Pancreas (tissue), 10 donors: Measurements from ENCODE around the gene MBL2. TPM values are rescaled to one million over a fixed set of nuclear protein-coding genes. Genes with fewer than 3 reads are reported as not detected.

Experiments used
- ATAC-seq, 4 donors: fragments of 200-7000 bp; cut with Tn5 transposase; one replicate each; pipeline versions ENCODE4 v1.8.0 to v1.9.1; 2020; ENCODE audit warnings: mild to moderate bottlenecking in 4 of 4, moderate library complexity in 4 of 4
- DNase-seq, 6 donors: peaks; one replicate each; pipeline ENCODE4 v3.0.0-alpha.2; 2020
- FAIRE-seq: peaks from 2 replicates; lab custom pipeline; 2012; peaks lifted over from hg19 to GRCh38; lab: Jason Lieb, UNC
- H3K27ac ChIP-seq, 4 donors: fragments of 200-600 bp; sonication (generic); 1 replicate in 3 of 4; 2 replicates in 1 of 4; pipeline versions ENCODE4 v1.5.0 to v1.8.0; 2020
- H3K27me3 ChIP-seq, 4 donors: fragments of 200-600 bp; one replicate each; pipeline ENCODE4 v1.8.0; 2021
- H3K36me3 ChIP-seq, 3 donors: fragments of 200-600 bp; sonication (generic) in 1 of 3; one replicate each; pipeline versions ENCODE4 v1.5.0 to v1.8.0; 2020 to 2021
- H3K4me1 ChIP-seq, 3 donors: fragments of 200-600 bp; one replicate each; pipeline ENCODE4 v1.8.0; 2021
- H3K4me3 ChIP-seq, 4 donors: fragments of 200-600 bp; sonication (generic) in 2 of 4; one replicate each; pipeline versions ENCODE4 v1.5.0 to v1.8.0; 2020 to 2021
- H3K9me3 ChIP-seq, 4 donors: fragments of 200-600 bp; one replicate each; pipeline ENCODE4 v1.8.0; 2021
- WGBS, 2 donors: extraction: QIAGEN DNeasy Blood & Tissue Kit; methylation state at CpG; one replicate each; pipeline ENCODE4 v1.1.7; 2013; 5-methylcytosine and 5-hydroxymethylcytosine counted together
- intact Hi-C, 3 donors: fragments of 100-400 bp; cut with DNase I; formaldehyde crosslinking; loops; one replicate each; pipeline versions ENCODE4 v1.11.1 to v1.14.2; 2022
- polyA plus RNA-seq, 2 donors: library from polyadenylated mRNA; stranded (reverse); fragments of 200-250 nt; gene quantifications; one replicate each; pipeline ENCODE4 v1.2.3, GENCODE V29; 2013
- total RNA-seq, 6 donors: library from RNA; stranded (reverse); fragmentation: NEBNext Ultra II Directional in 4 of 6; extraction: Animal tissue kit (Norgen Biotek cat#: 25700) in 4 of 6; gene quantifications; one replicate each; pipeline versions ENCODE4 v1.2.1 to v1.2.4, GENCODE V29; 2021 to 2023
- TF ChIP-seq, protein P1 (sequence below), 4 donors: fragments of 200-600 bp; sonication (generic) in 3 of 4; IDR thresholded peaks; one replicate each; pipeline versions ENCODE4 v1.5.0 to v1.8.0; 2021; ENCODE audit warnings: antibody characterized with exemption in 4 of 4
- donor health status: healthy with polysubstance abuse.
- donor health status: DM: no; HTN: no; CAD: no; lungs with moderate emphysema.
- donor health status: DM: no; HTN: no; CAD: no.
- donor health status: control.
- donor health status: control.
- donor health status: Bipolar disorder and iron deficiency.
- donor health status: DM: yes; HTN: yes; CAD: no.
- donor health status: DM: no; HTN: no; CAD: no.
- donor health status: DM: no; HTN: no; CAD: no.
- donor health status: DM: yes; HTN: yes; CAD: no.

The MBL2 gene
- total and polyA plus RNA-seq, 8 donors, result 0.09 TPM; not detected in 7

DNA sequence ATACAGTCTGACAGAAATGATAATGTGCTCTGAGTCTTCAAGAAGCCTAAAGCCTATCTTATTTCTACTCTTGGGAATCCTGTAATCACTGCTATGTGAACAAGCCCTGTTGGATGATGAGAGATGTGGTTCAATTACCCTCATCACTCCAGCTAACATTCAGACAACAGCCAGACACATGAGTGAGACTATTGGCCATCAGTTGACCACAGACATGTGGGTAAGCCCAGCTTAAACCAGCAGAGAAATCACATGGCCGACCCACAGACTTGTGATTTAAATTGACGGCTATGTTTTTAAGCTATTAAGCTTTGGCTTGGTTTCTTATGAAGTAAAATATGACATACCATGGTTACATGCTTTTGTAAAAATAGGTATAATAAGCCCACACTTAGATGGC lies 2.6 kb downstream of the MBL2 start:
- Histone ChIP-seq H3K27me3 (no peaks in the 10 kb centered on the region), H3K36me3 (no peaks in the 10 kb centered on the region), H3K4me1 (no peaks in the 10 kb centered on the region), H3K9me3 (no peaks in the 10 kb centered on the region), H3K4me3 (no peak overlapping the region), H3K27ac (no peak overlapping the region)
- DNase-seq (no peak), FAIRE-seq (no peak), ATAC-seq (no peak)
- TF ChIP-seq, protein P1, sequence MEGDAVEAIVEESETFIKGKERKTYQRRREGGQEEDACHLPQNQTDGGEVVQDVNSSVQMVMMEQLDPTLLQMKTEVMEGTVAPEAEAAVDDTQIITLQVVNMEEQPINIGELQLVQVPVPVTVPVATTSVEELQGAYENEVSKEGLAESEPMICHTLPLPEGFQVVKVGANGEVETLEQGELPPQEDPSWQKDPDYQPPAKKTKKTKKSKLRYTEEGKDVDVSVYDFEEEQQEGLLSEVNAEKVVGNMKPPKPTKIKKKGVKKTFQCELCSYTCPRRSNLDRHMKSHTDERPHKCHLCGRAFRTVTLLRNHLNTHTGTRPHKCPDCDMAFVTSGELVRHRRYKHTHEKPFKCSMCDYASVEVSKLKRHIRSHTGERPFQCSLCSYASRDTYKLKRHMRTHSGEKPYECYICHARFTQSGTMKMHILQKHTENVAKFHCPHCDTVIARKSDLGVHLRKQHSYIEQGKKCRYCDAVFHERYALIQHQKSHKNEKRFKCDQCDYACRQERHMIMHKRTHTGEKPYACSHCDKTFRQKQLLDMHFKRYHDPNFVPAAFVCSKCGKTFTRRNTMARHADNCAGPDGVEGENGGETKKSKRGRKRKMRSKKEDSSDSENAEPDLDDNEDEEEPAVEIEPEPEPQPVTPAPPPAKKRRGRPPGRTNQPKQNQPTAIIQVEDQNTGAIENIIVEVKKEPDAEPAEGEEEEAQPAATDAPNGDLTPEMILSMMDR (IDR thresholded peaks at IDR 0.05), result no peak
- WGBS, 2 donors, result 84 to 88% methylated on average over 2 of the region's 2 CpGs
- intact Hi-C loops, result no loop called here

DNA sequence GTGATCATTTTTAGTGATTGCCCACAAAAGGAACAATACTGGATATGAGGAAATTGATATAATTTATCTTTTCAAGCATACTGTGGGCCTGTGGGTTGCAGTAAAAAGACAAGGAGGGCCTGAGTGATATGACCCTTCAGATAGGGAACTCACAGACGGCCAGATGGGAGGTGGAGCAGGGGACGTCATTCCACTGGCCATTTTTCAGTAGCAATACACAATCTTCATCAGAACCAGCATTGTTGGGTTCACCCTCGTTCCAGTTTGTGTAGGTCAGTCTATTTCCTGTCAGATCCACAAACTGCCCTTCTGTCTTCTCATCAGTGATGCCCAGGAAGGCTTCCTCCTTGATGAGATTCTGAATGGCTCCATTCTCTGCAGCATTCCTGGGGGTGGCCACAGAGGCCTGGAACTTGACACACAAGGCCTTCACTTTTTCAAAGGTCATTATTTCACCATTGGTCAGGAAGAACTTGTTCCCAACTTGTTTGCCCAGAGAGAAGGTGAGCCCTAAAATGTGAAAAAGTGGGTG lies 4.5 kb downstream of the MBL2 start:
- Histone ChIP-seq H3K9me3 (no peaks in the 10 kb centered on the region), H3K4me1 (no peaks in the 10 kb centered on the region), H3K36me3 (no peaks in the 10 kb centered on the region), H3K27me3 (no peaks in the 10 kb centered on the region), H3K4me3 (no peak overlapping the region), H3K27ac (no peak overlapping the region)
- intact Hi-C loops, result no loop called here
- ATAC-seq (no peak), DNase-seq (no peak), FAIRE-seq (no peak)
- 58 to 74% methylated on average over 3 of the region's 3 CpGs for WGBS, 2 donors
- TF ChIP-seq, protein P1 (IDR thresholded peaks at IDR 0.05), result no peak

DNA sequence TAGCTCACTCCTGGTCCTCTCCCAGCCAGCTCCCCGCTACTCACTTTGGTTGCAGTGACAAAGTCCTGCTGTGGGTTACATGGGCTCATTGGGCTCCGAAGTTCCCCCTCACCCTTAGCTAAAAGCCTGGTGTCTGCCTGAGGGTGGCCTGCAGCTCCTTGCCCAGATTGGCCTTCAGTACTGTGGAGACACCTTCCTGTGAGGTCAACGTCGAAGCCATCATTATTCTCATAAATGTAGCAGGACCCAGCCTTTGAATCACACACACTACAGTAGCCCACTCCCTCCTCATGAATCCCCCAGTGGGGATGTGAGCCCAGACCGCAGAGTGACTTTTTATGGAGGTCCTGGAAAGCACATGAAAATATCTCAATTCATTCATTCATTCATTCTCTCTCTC lies 10.5 kb downstream of the MBL2 start:
- Histone ChIP-seq H3K27me3 (no peaks in the 10 kb centered on the region), H3K27ac (no peak overlapping the region), H3K9me3 (no peaks in the 10 kb centered on the region), H3K36me3 (no peaks in the 10 kb centered on the region), H3K4me1 (no peaks in the 10 kb centered on the region), H3K4me3 (no peak overlapping the region)
- 82 to 87% methylated on average over 5 of the region's 5 CpGs for WGBS, 2 donors
- DNase-seq (no peak), FAIRE-seq (no peak), ATAC-seq (no peak)
- intact Hi-C loops, result no loop called here
- TF ChIP-seq, protein P1 (IDR thresholded peaks at IDR 0.05), result no peak

DNA sequence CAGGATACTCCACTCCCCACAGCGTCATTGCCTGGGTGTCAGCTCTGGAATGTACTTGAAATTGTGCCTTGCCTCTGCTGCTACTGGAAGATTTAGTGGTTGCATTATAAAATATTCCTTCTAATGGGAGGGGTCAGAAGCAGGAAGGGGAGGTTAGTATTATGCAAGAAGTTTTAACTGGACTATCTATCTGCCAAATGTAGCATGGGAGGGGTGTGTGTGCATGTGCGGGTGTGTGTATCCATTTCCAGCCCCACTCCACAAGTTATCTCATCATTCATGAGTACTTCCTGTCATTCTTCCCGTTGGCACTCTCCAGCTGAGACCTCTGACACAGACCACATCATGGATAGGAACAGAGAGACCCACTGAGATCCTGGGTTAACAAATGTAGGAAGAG lies 13.4 kb downstream of the MBL2 start:
- no peaks in the 10 kb centered on the region for H3K27me3 ChIP-seq
- 44 to 50% methylated on average over 3 of the region's 3 CpGs for WGBS, 2 donors
- intact Hi-C loops, result no loop called here
- no peaks in the 10 kb centered on the region for H3K36me3 ChIP-seq
- DNase-seq (no peak), ATAC-seq (no peak), FAIRE-seq (no peak)
- H3K4me3 ChIP-seq, result no peak overlapping the region
- H3K9me3 ChIP-seq, result no peaks in the 10 kb centered on the region
- TF ChIP-seq, protein P1 (IDR thresholded peaks at IDR 0.05), result no peak
- H3K27ac ChIP-seq, result no peak overlapping the region
- no peaks in the 10 kb centered on the region for H3K4me1 ChIP-seq

DNA sequence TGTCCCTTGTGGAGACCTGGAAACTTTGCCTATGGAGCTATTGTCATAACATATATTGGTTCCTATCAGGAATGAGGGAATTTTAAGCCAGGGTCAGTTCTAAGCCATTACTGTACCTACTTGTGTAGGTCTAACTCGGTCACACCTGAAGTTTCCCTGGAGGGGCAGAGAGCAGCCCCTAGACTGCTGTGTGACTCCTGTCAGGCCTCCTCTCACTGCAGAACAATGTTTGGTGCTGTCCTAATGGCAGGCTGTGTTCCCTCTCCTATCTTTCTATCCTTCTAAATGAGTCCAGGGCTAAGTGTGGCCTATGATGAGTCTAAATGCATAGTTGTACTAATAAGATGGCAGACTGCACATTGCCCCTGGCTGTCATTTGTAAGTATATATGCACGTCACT lies 14.2 kb downstream of the MBL2 start:
- 77 to 81% methylated on average over 2 of the region's 2 CpGs for WGBS, 2 donors
- Histone ChIP-seq H3K4me3 (no peak overlapping the region), H3K9me3 (no peaks in the 10 kb centered on the region), H3K27me3 (no peaks in the 10 kb centered on the region), H3K36me3 (no peaks in the 10 kb centered on the region), H3K4me1 (no peaks in the 10 kb centered on the region), H3K27ac (no peak overlapping the region)
- intact Hi-C loops, result no loop called here
- ATAC-seq (no peak), FAIRE-seq (no peak), DNase-seq (no peak)
- TF ChIP-seq, protein P1 (IDR thresholded peaks at IDR 0.05), result no peak
